Suprapubic skin (tissue), 4 donors: ENCODE data around the gene PPP2R2B.

ENCODE experiments used
- POLR2A ChIP-seq, 2 donors: fragments of 450-650 bp; IDR thresholded peaks; one replicate each; pipeline ENCODE4 v1.6.1; 2017; ENCODE audit warnings: antibody characterized with exemption in 2 of 2, mild to moderate bottlenecking in 2 of 2, moderate library complexity in 2 of 2
- POLR2AphosphoS5 ChIP-seq, 3 donors: sonication (generic); formaldehyde crosslinking; IDR thresholded peaks; one replicate each; pipeline ENCODE4 v1.6.1; 2017; ENCODE audit warnings: antibody characterized with exemption in 3 of 3
- TF ChIP-seq, protein P1 (sequence below), 2 donors: fragments of 200-600 bp in 1 of 2; fragments of 450-650 bp in 1 of 2; sonication (generic) in 1 of 2; IDR thresholded peaks; one replicate each; pipeline ENCODE4 v1.5.1; 2016 to 2019; ENCODE audit warnings: antibody characterized with exemption in 2 of 2, mild to moderate bottlenecking in 1 of 2, moderate library complexity in 1 of 2

DNA sequence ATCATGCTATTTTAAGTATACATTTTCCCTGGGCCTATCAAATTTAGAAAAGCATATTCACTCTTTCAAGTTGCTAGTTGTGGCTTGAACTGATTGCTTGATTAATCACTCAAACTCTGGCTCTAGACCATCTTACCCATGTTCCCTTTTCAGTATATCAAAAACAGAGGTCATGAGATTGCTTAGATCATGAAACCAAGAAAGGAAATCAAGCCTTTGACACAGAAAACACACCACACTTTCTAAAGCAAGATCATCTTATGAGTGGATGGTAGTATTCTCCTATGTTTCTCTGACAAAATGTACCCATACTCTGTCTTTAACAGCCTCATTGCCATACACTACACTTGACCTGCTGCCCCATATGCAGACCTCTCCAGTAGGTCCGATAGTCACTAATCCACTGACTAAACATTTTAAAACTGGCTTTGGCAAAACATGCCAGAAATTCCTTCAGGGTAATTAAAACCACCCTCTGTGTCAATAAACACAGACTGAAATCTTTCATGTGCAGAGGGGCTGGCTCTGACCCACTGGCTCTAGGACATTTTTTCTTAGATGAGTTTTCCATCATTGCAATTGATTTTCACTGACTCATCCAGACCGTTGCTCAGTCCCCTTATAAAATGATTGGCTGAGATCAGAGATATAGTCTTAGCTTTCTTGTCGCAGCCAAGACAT, 18.2 kb downstream of the PPP2R2B start:
- TF ChIP-seq POLR2A (IDR thresholded peaks at IDR 0.05) (no peak), POLR2AphosphoS5 (IDR thresholded peaks at IDR 0.05) (no peak)
- TF ChIP-seq, protein P1, sequence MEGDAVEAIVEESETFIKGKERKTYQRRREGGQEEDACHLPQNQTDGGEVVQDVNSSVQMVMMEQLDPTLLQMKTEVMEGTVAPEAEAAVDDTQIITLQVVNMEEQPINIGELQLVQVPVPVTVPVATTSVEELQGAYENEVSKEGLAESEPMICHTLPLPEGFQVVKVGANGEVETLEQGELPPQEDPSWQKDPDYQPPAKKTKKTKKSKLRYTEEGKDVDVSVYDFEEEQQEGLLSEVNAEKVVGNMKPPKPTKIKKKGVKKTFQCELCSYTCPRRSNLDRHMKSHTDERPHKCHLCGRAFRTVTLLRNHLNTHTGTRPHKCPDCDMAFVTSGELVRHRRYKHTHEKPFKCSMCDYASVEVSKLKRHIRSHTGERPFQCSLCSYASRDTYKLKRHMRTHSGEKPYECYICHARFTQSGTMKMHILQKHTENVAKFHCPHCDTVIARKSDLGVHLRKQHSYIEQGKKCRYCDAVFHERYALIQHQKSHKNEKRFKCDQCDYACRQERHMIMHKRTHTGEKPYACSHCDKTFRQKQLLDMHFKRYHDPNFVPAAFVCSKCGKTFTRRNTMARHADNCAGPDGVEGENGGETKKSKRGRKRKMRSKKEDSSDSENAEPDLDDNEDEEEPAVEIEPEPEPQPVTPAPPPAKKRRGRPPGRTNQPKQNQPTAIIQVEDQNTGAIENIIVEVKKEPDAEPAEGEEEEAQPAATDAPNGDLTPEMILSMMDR (IDR thresholded peaks at IDR 0.05), result no peak
